B cell (primary cell): ENCODE data around the gene C2CD2L. TPM values are rescaled to one million over a fixed set of nuclear protein-coding genes. Genes with fewer than 3 reads are reported as not detected.

Experiments
- ATAC-seq: fragments of 200-7000 bp; cut with Tn5 transposase; one replicate; pipeline ENCODE4 v1.10.0; 2021; ENCODE audit warnings: low read depth, mild to moderate bottlenecking, moderate number of reproducible peaks, moderate library complexity
- CTCF ChIA-PET: fragments of 350-600 bp; sonication (Branson Sonifier 250); formaldehyde crosslinking; loops from one replicate; lab custom pipeline; 2021; ENCODE audit warnings: antibody characterized with exemption, inconsistent platforms; lab: Charles Lee
- POLR2A ChIA-PET: fragments of 350-600 bp; sonication (Branson Sonifier 250); formaldehyde crosslinking; loops from one replicate; lab custom pipeline; 2021; ENCODE audit warnings: antibody characterized with exemption; lab: Charles Lee
- DNase-seq: peaks from one replicate; pipeline ENCODE4 v3.0.0; 2013
- H2AFZ ChIP-seq: 2 replicates; pipeline ENCODE4 v1.6.1; 2012; ENCODE audit warnings: mild to moderate bottlenecking, low read depth, low read length; ENCODE audit not compliant: insufficient read depth, poor library complexity, severe bottlenecking
- H3K27ac ChIP-seq, 2 donors: 1 replicate in 1 of 2; 2 replicates in 1 of 2; pipeline ENCODE4 v1.5.1; 2012 to 2013; ENCODE audit warnings: low read length in 2 of 2, mild to moderate bottlenecking in 2 of 2, moderate library complexity in 1 of 2
- H3K27me3 ChIP-seq, 4 experiments: fragments of 200-600 bp in 1 of 4; sonication (generic) in 1 of 4; replicated peaks in 1 of 4; 1 replicate in 2 of 4; 2 replicates in 2 of 4; pipeline versions ENCODE4 v1.6.1 to v1.7.0; 2013 to 2016; ENCODE audit warnings: low read length in 3 of 4, mild to moderate bottlenecking in 2 of 4, mixed read lengths in 1 of 4, moderate library complexity in 1 of 4; ENCODE audit not compliant: insufficient read depth in 4 of 4, control insufficient read depth in 3 of 4; ENCODE audit errors: control extremely low read depth in 1 of 4
- H3K36me3 ChIP-seq, 2 experiments: replicated peaks in 1 of 2; 1 replicate in 1 of 2; 2 replicates in 1 of 2; pipeline versions ENCODE4 v1.6.1 to v1.7.1; 2013; ENCODE audit warnings: low read length in 1 of 2; ENCODE audit not compliant: insufficient read depth in 2 of 2, control insufficient read depth in 1 of 2; ENCODE audit errors: control extremely low read depth in 1 of 2, extremely low read depth in 1 of 2
- H3K4me1 ChIP-seq, 2 donors: fragments of 200-600 bp in 1 of 2; sonication (generic) in 1 of 2; 1 replicate in 1 of 2; 2 replicates in 1 of 2; pipeline versions ENCODE4 v1.5.1 to v1.6.1; 2013 to 2017; ENCODE audit warnings: low read length in 2 of 2; ENCODE audit not compliant: control insufficient read depth in 2 of 2, insufficient read depth in 2 of 2
- H3K4me2 ChIP-seq: replicated peaks from 2 replicates; pipeline ENCODE3; 2012; ENCODE audit warnings: mild to moderate bottlenecking, low read depth, low read length; ENCODE audit not compliant: poor library complexity, severe bottlenecking
- H3K4me3 ChIP-seq, 5 experiments: fragments of 200-600 bp in 1 of 5; sonication (generic) in 1 of 5; 1 replicate in 3 of 5; 2 replicates in 2 of 5; pipeline versions ENCODE4 v1.5.1 to v1.7.0; 2011 to 2016; ENCODE audit warnings: low read length in 4 of 5, mild to moderate bottlenecking in 4 of 5, low read depth in 2 of 5, control low read depth in 1 of 5, moderate library complexity in 1 of 5; ENCODE audit not compliant: insufficient read depth in 1 of 5; ENCODE audit errors: control extremely low read depth in 1 of 5, extremely low read depth in 1 of 5
- H3K79me2 ChIP-seq: fragments of 200-600 bp; sonication (generic); one replicate; pipeline ENCODE4 v1.6.0; 2016; ENCODE audit warnings: low read length; ENCODE audit not compliant: control insufficient read depth, insufficient read depth
- H3K9ac ChIP-seq: fragments of 200-600 bp; sonication (generic); 2 replicates; pipeline ENCODE4 v1.6.1; 2017; ENCODE audit warnings: mild to moderate bottlenecking, low read length, moderate library complexity
- H3K9me3 ChIP-seq, 3 donors: one replicate each; pipeline versions ENCODE4 v1.6.1 to v1.7.1; 2013; ENCODE audit warnings: low read length in 2 of 3; ENCODE audit not compliant: control insufficient read depth in 2 of 3, insufficient read depth in 1 of 3; ENCODE audit errors: control extremely low read depth in 1 of 3
- H4K20me1 ChIP-seq: 2 replicates; pipeline ENCODE4 v1.6.0; 2012; ENCODE audit warnings: mild to moderate bottlenecking, low read length; ENCODE audit not compliant: insufficient read depth, control insufficient read depth, poor library complexity, severe bottlenecking
- H3K27ac Mint-ChIP-seq: one replicate; pipeline ENCODE4 v1.8.0; 2021; ENCODE audit warnings: mixed read lengths
- H3K27me3 Mint-ChIP-seq: one replicate; pipeline ENCODE4 v1.8.0; 2021; ENCODE audit warnings: mixed read lengths
- H3K4me1 Mint-ChIP-seq: one replicate; pipeline ENCODE4 v1.8.0; 2021; ENCODE audit warnings: mixed read lengths
- H3K4me3 Mint-ChIP-seq: one replicate; pipeline ENCODE4 v1.8.0; 2021; ENCODE audit warnings: mixed read lengths
- H3K9me3 Mint-ChIP-seq: one replicate; pipeline ENCODE4 v1.8.0; 2022; ENCODE audit warnings: mixed read lengths; ENCODE audit not compliant: insufficient read depth
- CTCF ChIP-seq: fragments of 200-600 bp; IDR thresholded peaks from one replicate; pipeline ENCODE4 v1.8.0; 2022; ENCODE audit warnings: antibody characterized with exemption, mild to moderate bottlenecking
- EZH2 ChIP-seq: IDR thresholded peaks from 2 replicates; pipeline ENCODE4 v1.6.1; 2012; ENCODE audit warnings: borderline replicate concordance, low read depth, mild to moderate bottlenecking, moderate library complexity, low read length; ENCODE audit not compliant: insufficient read depth, poor library complexity, severe bottlenecking
- WGBS: methylation state at CpG from one replicate; pipeline ENCODE4 v1.1.5; 2013; ENCODE audit warnings: missing lambda C conversion rate; ENCODE audit not compliant: insufficient coverage; 5-methylcytosine and 5-hydroxymethylcytosine counted together
- intact Hi-C: fragments of 100-400 bp; cut with micrococcal nuclease; formaldehyde crosslinking; loops from one replicate; pipeline ENCODE4 v1.10.0; 2022
- polyA plus RNA-seq: library from polyadenylated mRNA; depleted of rRNA; stranded (reverse); fragments of >200 nt; gene quantifications from 2 replicates; pipeline ENCODE4 v1.2.3, GENCODE V29; 2012
- total RNA-seq, 2 donors: library from RNA; stranded (reverse); fragments of 120-200 nt in 1 of 2; gene quantifications; 1 replicate in 1 of 2; 2 replicates in 1 of 2; pipeline versions ENCODE4 v1.2.3 to v1.2.4, GENCODE V29; 2013 to 2022

C2CD2L gene
- total and polyA plus RNA-seq, 2 donors (not counting 1 experiment from before 2014, with no cell fraction given) = 9.5 to 17.0 TPM

- ChIA-PET POLR2A (interaction anchor here (0.6 to 2.0 kb wide), 8 partner anchors 10 to 491 kb away, joined by 3 to 11 read pairs (median 8); partner anchors contain the start of genes HINFP, HMBS, RPS25 and SLC37A4), CTCF (interaction anchor here (0.7 to 1.5 kb wide), 6 partner anchors 16 to 223 kb away, joined by 3 to 9 read pairs (median 4); partner anchors contain the start of genes HMBS, NLRX1 and VPS11)
- Histone ChIP-seq H3K4me3 (peak overlapping the region; percentile 75 to 100 (median 89)), H4K20me1 (peaks cover 6% of the 10 kb centered on the region), H3K27ac (peak overlapping the region in 1 of 2 donors; percentile 91), H2AFZ (peak overlapping the region; percentile 94), H3K4me2 (peak overlapping the region; percentile 88), H3K79me2 (peaks cover 18% of the 10 kb centered on the region), H3K9ac (peak overlapping the region; percentile 86), H3K9me3 (no peaks in the 10 kb centered on the region), H3K36me3 (peaks cover 8 to 21% of the 10 kb centered on the region in 2 experiments), H3K27me3 (no peaks in the 10 kb centered on the region), H3K4me1 (peaks cover 27 to 39% of the 10 kb centered on the region in 2 donors)
- ATAC-seq (no peak), DNase-seq (no peak)
- intact Hi-C loops = loop anchor here (1.0 kb wide), 2 partner anchors 16 to 20 kb away; partner anchors contain the start of gene HINFP
- Mint-ChIP-seq H3K4me1 (peaks cover 59% of the 10 kb centered on the region), H3K27ac (peak overlapping the region; percentile 98), H3K27me3 (no peaks in the 10 kb centered on the region), H3K9me3 (no peaks in the 10 kb centered on the region), H3K4me3 (peak overlapping the region; percentile 93)
- no peak for TF ChIP-seq CTCF
- no peak for TF ChIP-seq EZH2
- WGBS = under 1% methylated on average over 24 of the region's 29 CpGs
Observed at GRCh38 chr11:119100994-119101758, 6.0 kb upstream of the C2CD2L start.
